Measurements from ENCODE around the gene SPATA46. TPM values are rescaled to one million over a fixed set of nuclear protein-coding genes. Genes with fewer than 3 reads are reported as not detected.

SPATA46 gene
- total and polyA plus RNA-seq, 2 donors (not counting 3 experiments of a cell fraction or from before 2014, with no cell fraction given), result not detected

- peaks cover 0 to 4% of the 10 kb centered on the region in 2 experiments for H3K36me3 ChIP-seq (ENCODE audit: control insufficient read depth in 2 of 2, extremely low read depth in 1 of 2, insufficient read depth in 2 of 2, low read length in 2 of 2)
- H3K27ac ChIP-seq (ENCODE audit: insufficient read depth, low read depth, low read length), result no peak overlapping the region
- no peaks in the 10 kb centered on the region for H3K79me2 ChIP-seq (ENCODE audit: control insufficient read depth, insufficient read depth, low read length)
- no peaks in the 10 kb centered on the region for H4K20me1 ChIP-seq (replicated peaks; ENCODE audit: control insufficient read depth, extremely low read depth, insufficient read depth, low read length)
- no peaks in the 10 kb centered on the region for H3K27me3 ChIP-seq (ENCODE audit: control insufficient read depth in 2 of 2, insufficient read depth in 2 of 2, low read length in 2 of 2)
- no peaks in the 10 kb centered on the region for H3K9me3 ChIP-seq (replicated peaks; ENCODE audit: control insufficient read depth, insufficient read depth, low read length)
- no peak overlapping the region for H3K4me2 ChIP-seq (ENCODE audit: insufficient read depth, low read length)
- no peak overlapping the region for H2AFZ ChIP-seq (ENCODE audit: low read depth, low read length)
- ChIA-PET POLR2A (no interaction called here), CTCF (interaction anchor here (1.4 to 4.4 kb wide), 2 partner anchors 10 to 13 kb away, joined by 4 to 24 read pairs; no protein-coding TSS in a partner anchor)
- H3K9me1 ChIP-seq (replicated peaks; ENCODE audit: control insufficient read depth, extremely low read depth, insufficient read depth, low read length), result no peaks in the 10 kb centered on the region
- no peaks in the 10 kb centered on the region for H3K4me1 ChIP-seq (ENCODE audit: control insufficient read depth, extremely low read depth, insufficient read depth, low read length)
- FAIRE-seq (no peak), DNase-seq (ENCODE audit: low read depth, low spot score) (no peak)
- intact Hi-C loops (cut with micrococcal nuclease) (no loop called here), dilution Hi-C loops (cut with MboI; ENCODE audit: extremely low pct_ligation_motif_present, low sequenced_read_pairs) (no loop called here)
- H3K9ac ChIP-seq (replicated peaks; ENCODE audit: extremely low read depth, insufficient read depth, low read length), result no peak overlapping the region
- TF ChIP-seq EZH2 (IDR thresholded peaks at IDR 0.05; ENCODE audit: borderline replicate concordance, low read depth, low read length, severe bottlenecking), result no peak
- no peak for TF ChIP-seq MAX (IDR thresholded peaks at IDR 0.05; ENCODE audit: insufficient read depth, insufficient read length)
- no peak for TF ChIP-seq POLR2AphosphoS5 (IDR thresholded peaks at IDR 0.05; ENCODE audit: insufficient read depth, low read depth, low read length)
- no peak for TF ChIP-seq POLR2A (IDR thresholded peaks at IDR 0.05; ENCODE audit: low read depth, low read length)
- TF ChIP-seq JUN (IDR thresholded peaks at IDR 0.05; ENCODE audit: borderline replicate concordance, insufficient read depth, insufficient read length, low read depth), result no peak
- TF ChIP-seq CTCF (IDR thresholded peaks at IDR 0.05; ENCODE audit: extremely low read depth in 1 of 2, insufficient read depth in 1 of 2, low read depth in 1 of 2, low read length in 2 of 2), result no peak
- no peak for TF ChIP-seq MYC (IDR thresholded peaks at IDR 0.05; ENCODE audit: low read depth, low read length)
- TF ChIP-seq GATA2 (IDR thresholded peaks at IDR 0.05; ENCODE audit: insufficient read depth, insufficient read length, low read depth, low read length), result no peak
- TF ChIP-seq FOS (IDR thresholded peaks at IDR 0.05; ENCODE audit: borderline replicate concordance, insufficient read depth, low read length), result no peak
- no peak overlapping the region for H3K4me3 ChIP-seq (replicated peaks in 1 of 3; ENCODE audit: insufficient read depth in 1 of 3, low read depth in 1 of 3, low read length in 3 of 3)
- no TSS peak for BruUV-seq (replicated peaks)
Observed at GRCh38 chr1:162367073-162367472, 9.6 kb downstream of the SPATA46 start.
